Measurements from ENCODE around the gene MYO15B.

MYO15B gene

DNA sequence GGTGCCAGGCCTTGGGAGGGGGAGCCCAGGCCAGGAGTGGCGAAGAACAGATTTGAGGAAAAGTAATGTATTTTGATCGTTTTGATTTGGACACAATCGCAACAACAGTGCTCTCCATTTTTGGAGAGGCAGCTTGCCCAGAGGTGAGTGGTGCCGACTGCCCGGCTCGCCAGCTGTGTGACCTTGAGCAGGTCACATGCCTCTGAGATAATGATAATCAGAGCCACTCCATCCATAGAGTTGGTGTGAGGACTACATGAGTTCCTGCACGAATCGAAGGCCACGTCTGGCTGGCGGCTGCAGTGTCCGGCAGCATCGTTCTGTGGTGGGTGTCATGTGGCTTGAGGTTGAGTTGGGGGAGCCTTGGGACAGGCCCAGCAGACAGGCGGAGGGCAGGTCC, 41.4 kb upstream of the MYO15B start:
- DNase-seq (ENCODE audit: low read depth in 2 of 2) = no peak
- TF ChIP-seq CTCF (IDR thresholded peaks at IDR 0.05; ENCODE audit: low read depth, low read length) = no peak
- no peak overlapping the region for H3K4me3 ChIP-seq (replicated peaks in 1 of 2; ENCODE audit: low read depth in 2 of 2, low read length in 2 of 2)

GRCh38 chr17:75547091-75547490, 40.5 kb upstream of the MYO15B start:
- no peak overlapping the region for H3K4me3 ChIP-seq (replicated peaks in 1 of 2; ENCODE audit: low read depth in 2 of 2, low read length in 2 of 2)
- no peak for DNase-seq (ENCODE audit: low read depth in 2 of 2)
- TF ChIP-seq CTCF (IDR thresholded peaks at IDR 0.05; ENCODE audit: low read depth, low read length) = no peak

GRCh38 chr17:75548813-75549212, 38.8 kb upstream of the MYO15B start:
- no peak for TF ChIP-seq CTCF (IDR thresholded peaks at IDR 0.05; ENCODE audit: low read depth, low read length)
- no peak overlapping the region for H3K4me3 ChIP-seq (replicated peaks in 1 of 2; ENCODE audit: low read depth in 2 of 2, low read length in 2 of 2)
- no peak for DNase-seq (ENCODE audit: low read depth in 2 of 2)

DNA sequence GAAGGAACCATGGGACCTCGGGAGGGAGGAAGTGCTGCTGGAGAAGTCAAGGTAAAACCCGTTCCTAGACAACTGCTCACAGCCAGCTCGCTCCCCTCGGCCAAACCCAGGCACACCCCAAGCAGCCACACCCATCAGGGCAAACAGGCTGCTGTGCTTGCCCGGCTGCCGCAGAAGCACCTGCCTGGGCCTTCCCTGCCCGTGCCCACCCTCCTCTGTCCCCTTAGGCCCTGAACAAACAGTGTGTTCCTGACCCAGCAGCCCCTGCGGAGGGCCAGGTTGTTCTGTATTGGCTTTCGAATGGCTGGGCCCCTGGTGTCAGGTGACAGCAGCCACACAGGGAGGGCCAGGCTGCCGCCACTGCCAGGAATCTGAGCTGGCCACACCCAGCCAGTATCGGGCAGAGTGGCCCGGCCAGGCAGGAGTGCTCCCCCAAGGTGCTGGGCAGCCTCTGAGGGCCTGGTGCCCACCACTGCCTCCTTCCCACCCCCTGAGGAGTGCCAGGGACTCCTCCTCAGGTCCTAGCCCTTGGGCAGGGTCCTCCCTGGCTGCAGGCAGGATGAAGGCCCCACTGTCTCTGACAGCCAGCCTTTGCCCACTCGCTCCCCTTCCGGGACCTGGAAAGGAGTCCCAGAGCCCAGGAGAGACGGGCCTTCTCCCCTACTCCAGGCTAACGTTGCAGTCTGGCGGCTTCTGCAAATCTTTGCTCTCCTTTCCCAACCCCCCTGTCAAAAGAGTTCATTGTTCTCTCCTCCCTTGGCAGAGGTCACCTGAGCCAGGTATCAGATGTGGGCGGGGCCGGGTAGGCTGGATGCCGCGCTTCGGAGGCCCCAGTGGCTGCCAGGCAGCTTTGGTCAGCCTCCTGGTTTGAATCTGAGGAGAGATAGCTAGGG, 38.1 kb upstream of the MYO15B start:
- no peak for TF ChIP-seq CTCF (IDR thresholded peaks at IDR 0.05; ENCODE audit: low read depth, low read length)
- DNase-seq (ENCODE audit: low read depth in 2 of 2) = no peak
- H3K4me3 ChIP-seq (replicated peaks in 1 of 2; ENCODE audit: low read depth in 2 of 2, low read length in 2 of 2) = no peak overlapping the region

DNA sequence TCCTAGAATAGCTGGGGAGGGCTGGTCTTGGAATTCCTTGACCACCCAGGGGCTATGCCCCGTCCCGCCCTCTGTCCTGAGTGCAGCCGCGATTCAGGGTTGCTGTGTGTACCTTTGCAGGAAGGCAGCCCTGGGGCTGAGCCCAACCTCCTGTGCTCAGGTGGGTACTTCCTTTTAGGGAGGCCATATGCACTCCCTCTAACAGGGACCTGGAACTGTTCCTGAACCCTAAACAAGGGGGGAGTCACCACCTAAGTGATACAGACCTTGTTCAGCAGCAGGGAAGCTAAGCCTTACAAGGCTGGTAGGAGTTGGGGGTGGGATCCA, 37.5 kb upstream of the MYO15B start:
- TF ChIP-seq CTCF (IDR thresholded peaks at IDR 0.05; ENCODE audit: low read depth, low read length) = no peak
- H3K4me3 ChIP-seq (replicated peaks in 1 of 2; ENCODE audit: low read depth in 2 of 2, low read length in 2 of 2) = no peak overlapping the region

GRCh38 chr17:75551266-75551665, 36.3 kb upstream of the MYO15B start:
- no peak for TF ChIP-seq CTCF (IDR thresholded peaks at IDR 0.05; ENCODE audit: low read depth, low read length)
- DNase-seq (ENCODE audit: low read depth in 2 of 2) = no peak
- no peak overlapping the region for H3K4me3 ChIP-seq (replicated peaks in 1 of 2; ENCODE audit: low read depth in 2 of 2, low read length in 2 of 2)

More for the DNA sequence above, 37.5 kb upstream of the MYO15B start:
- no peak for DNase-seq (ENCODE audit: low read depth in 2 of 2)
